ENCODE measurements around the gene ARHGDIG.

DNA sequence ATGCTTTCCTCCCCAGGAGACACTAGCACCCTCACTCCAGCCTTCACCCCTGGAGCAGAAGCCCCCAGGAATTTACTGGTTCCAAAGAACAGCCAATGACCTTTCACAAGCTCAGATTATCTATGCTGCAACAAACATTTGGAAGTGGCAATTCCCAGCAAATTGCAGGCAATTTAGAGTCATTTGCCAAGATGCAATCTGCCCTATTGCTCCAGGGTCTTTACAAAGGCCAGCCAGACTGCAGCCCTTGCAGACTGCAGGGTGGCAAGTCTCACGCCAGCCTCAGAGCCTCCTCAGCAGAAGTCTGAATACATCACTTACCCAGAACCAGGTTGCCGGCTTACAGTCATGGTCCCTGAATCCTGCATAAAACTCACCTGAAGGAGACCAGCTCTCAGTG, 50.4 kb downstream of the ARHGDIG start:
- TF ChIP-seq POLR2AphosphoS5 (IDR thresholded peaks at IDR 0.05; ENCODE audit: low read depth, low read length) (no peak), TAF1 (IDR thresholded peaks at IDR 0.05; ENCODE audit: borderline replicate concordance, insufficient read depth, low read length) (no peak), SIN3A (IDR thresholded peaks at IDR 0.05; ENCODE audit: borderline replicate concordance, insufficient read depth, low read length) (no peak), REST (IDR thresholded peaks at IDR 0.05; ENCODE audit: insufficient read depth in 1 of 2, low read depth in 2 of 2, low read length in 2 of 2) (no peak)
